PC-3 (cell line): ENCODE data around the gene VAMP8. TPM values are rescaled to one million over a fixed set of nuclear protein-coding genes. Genes with fewer than 3 reads are reported as not detected.

Experiments
- ATAC-seq: fragments of 200-7000 bp; cut with Tn5 transposase; 2 replicates; pipeline ENCODE4 v1.9.1; 2020; ENCODE audit warnings: mild to moderate bottlenecking, moderate library complexity
- BruUV-seq: library from RNA; stranded (reverse); fragments of 400-500 nt; replicated peaks from 2 replicates; lab custom pipeline; 2021; lab: Mats Ljungman, UMichigan
- CTCF ChIA-PET: fragments of 300-600 bp; sonication (Branson Sonifier 250); formaldehyde crosslinking; loops from one replicate; lab custom pipeline; 2022; ENCODE audit warnings: antibody characterized with exemption; lab: Charles Lee
- POLR2A ChIA-PET: fragments of 300-600 bp; sonication (Branson Sonifier 250); formaldehyde crosslinking; loops from one replicate; lab custom pipeline; 2022; ENCODE audit warnings: antibody characterized with exemption; ENCODE audit not compliant: unreplicated experiment; lab: Charles Lee
- DNase-seq: peaks from one replicate; pipeline ENCODE4 v3.0.0-alpha.2; 2015
- H2AFZ ChIP-seq: fragments of 300-600 bp; sonication (generic); 2 replicates; pipeline ENCODE4 v1.6.0; 2016; ENCODE audit warnings: antibody characterized with exemption, low read length
- H3F3A ChIP-seq: fragments of 300-600 bp; sonication (generic); one replicate; pipeline ENCODE4 v1.6.0; 2017; ENCODE audit warnings: antibody characterized with exemption, low read length, control low read depth, mild to moderate bottlenecking; ENCODE audit not compliant: unreplicated experiment
- H3K27ac ChIP-seq: fragments of 300-600 bp; sonication (generic); 2 replicates; pipeline ENCODE4 v1.5.1; 2016; ENCODE audit warnings: mild to moderate bottlenecking, low read length
- H3K27me3 ChIP-seq: fragments of 300-600 bp; sonication (generic); 2 replicates; pipeline ENCODE4 v1.6.1; 2016; ENCODE audit warnings: low read length, mixed read lengths
- H3K36me3 ChIP-seq: fragments of 300-600 bp; sonication (generic); 2 replicates; pipeline ENCODE4 v1.6.1; 2016; ENCODE audit warnings: low read depth, mixed run types, low read length, mixed read lengths
- H3K4me1 ChIP-seq: fragments of 300-600 bp; sonication (generic); 2 replicates; pipeline ENCODE4 v1.5.1; 2016; ENCODE audit warnings: low read length; ENCODE audit not compliant: insufficient read depth
- H3K4me2 ChIP-seq: fragments of 300-600 bp; sonication (generic); 2 replicates; pipeline ENCODE4 v1.6.0; 2016; ENCODE audit warnings: low read length
- H3K4me3 ChIP-seq: fragments of 300-600 bp; sonication (generic); 2 replicates; pipeline ENCODE4 v1.5.1; 2016; ENCODE audit warnings: mild to moderate bottlenecking, low read length, mixed read lengths
- H3K79me2 ChIP-seq: fragments of 300-600 bp; sonication (generic); 2 replicates; pipeline ENCODE4 v1.6.1; 2017; ENCODE audit warnings: low read length, mixed read lengths
- H3K9ac ChIP-seq: fragments of 300-600 bp; sonication (generic); 2 replicates; pipeline ENCODE4 v1.6.0; 2016; ENCODE audit warnings: mild to moderate bottlenecking, low read length
- H3K9me2 ChIP-seq: fragments of 300-600 bp; sonication (generic); replicated peaks from 2 replicates; pipeline ENCODE4 v1.6.1; 2016; ENCODE audit warnings: mixed run types, low read length, mixed read lengths
- H3K9me3 ChIP-seq: fragments of 300-600 bp; sonication (generic); 2 replicates; pipeline ENCODE4 v1.6.1; 2016; ENCODE audit warnings: low read length, mixed read lengths
- H4K20me1 ChIP-seq: fragments of 300-600 bp; sonication (generic); 2 replicates; pipeline ENCODE4 v1.6.1; 2016; ENCODE audit warnings: low read length, mixed read lengths
- EZH2 ChIP-seq: fragments of 300-600 bp; sonication (generic); IDR thresholded peaks from one replicate; pipeline ENCODE4 v1.6.1; 2017; ENCODE audit warnings: antibody characterized with exemption, mild to moderate bottlenecking, low read length; ENCODE audit not compliant: unreplicated experiment
- EZH2phosphoT487 ChIP-seq: fragments of 300-600 bp; sonication (generic); IDR thresholded peaks from 2 replicates; pipeline ENCODE4 v1.6.1; 2018; ENCODE audit warnings: mild to moderate bottlenecking, antibody characterized with exemption, low read length, borderline replicate concordance
- intact Hi-C: fragments of 100-400 bp; cut with micrococcal nuclease; formaldehyde crosslinking; loops from 2 replicates; pipeline ENCODE4 v1.9.0; 2023
- total RNA-seq: library from RNA; depleted of rRNA; stranded (reverse); fragments of >200 nt; gene quantifications from 2 replicates; pipeline ENCODE4 v1.2.3, GENCODE V29; 2014; rRNA removed
- TF ChIP-seq, protein P1 (sequence below): fragments of 300-600 bp; sonication (generic); conservative IDR thresholded peaks from 2 replicates; pipeline ENCODE4 v1.5.1; 2017; ENCODE audit warnings: antibody characterized with exemption, low read depth, mild to moderate bottlenecking, low read length

The VAMP8 gene
- total RNA-seq, 1 experiment from 2014 or later: 142 TPM

- no peaks in the 10 kb centered on the region for H4K20me1 ChIP-seq
- no peaks in the 10 kb centered on the region for H3K9me3 ChIP-seq
- intact Hi-C loops: no loop called here
- ATAC-seq (no peak), DNase-seq (no peak)
- H3K79me2 ChIP-seq: no peaks in the 10 kb centered on the region
- no peaks in the 10 kb centered on the region for H3F3A ChIP-seq
- no peaks in the 10 kb centered on the region for H3K9me2 ChIP-seq
- no peaks in the 10 kb centered on the region for H3K27me3 ChIP-seq
- no peak overlapping the region for H2AFZ ChIP-seq
- H3K27ac ChIP-seq: no peak overlapping the region
- TF ChIP-seq EZH2: no peak
- TF ChIP-seq EZH2phosphoT487: no peak
- TF ChIP-seq, protein P1, sequence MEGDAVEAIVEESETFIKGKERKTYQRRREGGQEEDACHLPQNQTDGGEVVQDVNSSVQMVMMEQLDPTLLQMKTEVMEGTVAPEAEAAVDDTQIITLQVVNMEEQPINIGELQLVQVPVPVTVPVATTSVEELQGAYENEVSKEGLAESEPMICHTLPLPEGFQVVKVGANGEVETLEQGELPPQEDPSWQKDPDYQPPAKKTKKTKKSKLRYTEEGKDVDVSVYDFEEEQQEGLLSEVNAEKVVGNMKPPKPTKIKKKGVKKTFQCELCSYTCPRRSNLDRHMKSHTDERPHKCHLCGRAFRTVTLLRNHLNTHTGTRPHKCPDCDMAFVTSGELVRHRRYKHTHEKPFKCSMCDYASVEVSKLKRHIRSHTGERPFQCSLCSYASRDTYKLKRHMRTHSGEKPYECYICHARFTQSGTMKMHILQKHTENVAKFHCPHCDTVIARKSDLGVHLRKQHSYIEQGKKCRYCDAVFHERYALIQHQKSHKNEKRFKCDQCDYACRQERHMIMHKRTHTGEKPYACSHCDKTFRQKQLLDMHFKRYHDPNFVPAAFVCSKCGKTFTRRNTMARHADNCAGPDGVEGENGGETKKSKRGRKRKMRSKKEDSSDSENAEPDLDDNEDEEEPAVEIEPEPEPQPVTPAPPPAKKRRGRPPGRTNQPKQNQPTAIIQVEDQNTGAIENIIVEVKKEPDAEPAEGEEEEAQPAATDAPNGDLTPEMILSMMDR: no peak
- no peak overlapping the region for H3K9ac ChIP-seq
- BruUV-seq: no TSS peak
- H3K4me3 ChIP-seq: no peak overlapping the region
- POLR2A ChIA-PET: no interaction called here
- no peaks in the 10 kb centered on the region for H3K4me1 ChIP-seq
- CTCF ChIA-PET: no interaction called here
- H3K36me3 ChIP-seq: peaks cover 44% of the 10 kb centered on the region
- no peak overlapping the region for H3K4me2 ChIP-seq
Measured at GRCh38 chr2:85631316-85631715, 53.9 kb downstream of the VAMP8 start.

Other genes starting within 250 kb of the VAMP8 start
- gene TGOLN2, start 249.6 kb upstream of the VAMP8 start, total RNA-seq: 48.9 and 67.3 TPM in 2 replicates
- gene RETSAT, start 223.1 kb upstream of the VAMP8 start, total RNA-seq: 39.1 and 50.8 TPM in 2 replicates
- 16.7 and 19.0 TPM in 2 replicates for gene ELMOD3, start 222.8 kb upstream of the VAMP8 start, total RNA-seq
- 221 and 260 TPM in 2 replicates for gene CAPG, start 167.2 kb upstream of the VAMP8 start, total RNA-seq
- 0.12 TPM in 1 of 2 replicates, not detected in the other for gene SH2D6, start 158.9 kb upstream of the VAMP8 start, total RNA-seq
- 304 and 309 TPM in 2 replicates for gene MAT2A, start 38.4 kb upstream of the VAMP8 start, total RNA-seq
- 34.8 and 46.7 TPM in 2 replicates for gene GGCX, start 16.1 kb upstream of the VAMP8 start, total RNA-seq
- 0.40 TPM in 1 of 2 replicates, not detected in the other for gene VAMP5, start 6.8 kb downstream of the VAMP8 start, total RNA-seq
- 170 and 225 TPM in 2 replicates for gene RNF181, start 18.2 kb downstream of the VAMP8 start, total RNA-seq
- gene TMEM150A, start 25.1 kb downstream of the VAMP8 start, total RNA-seq: 3.9 and 4.9 TPM in 2 replicates
- 26.6 and 27.6 TPM in 2 replicates for gene C2orf68, start 34.5 kb downstream of the VAMP8 start, total RNA-seq
- gene USP39, start 38.6 kb downstream of the VAMP8 start, total RNA-seq: 179 and 278 TPM in 2 replicates
- not detected in 2 replicates for gene SFTPB, start 90.6 kb downstream of the VAMP8 start, total RNA-seq
- not detected in 2 replicates for gene GNLY, start 116.8 kb downstream of the VAMP8 start, total RNA-seq
- gene ATOH8, start 176.4 kb downstream of the VAMP8 start, total RNA-seq: 0.04 TPM in 1 of 2 replicates, not detected in the other